ENCODE results near the gene RPS3A.
"Not testable (repeated sequence)": the region's sequence is repeated elsewhere in the genome, so short reads cannot be mapped to it uniquely, and the experiment has no call there.

The RPS3A gene

GRCh38 chr4:151099229-151099975, at the start of gene RPS3A:
TSS of gene RPS3A (plus strand) at chr4:151099628. CDS start at chr4:151099653, 25 bp downstream.
- peak; percentile 98 to 100 for DNase-seq

GRCh38 chr4:151052785-151053184, 46.6 kb upstream of the RPS3A start:
- DNase-seq = no peak

GRCh38 chr4:151055539-151055938, 43.9 kb upstream of the RPS3A start:
- DNase-seq = no peak

GRCh38 chr4:151063143-151063542, 36.3 kb upstream of the RPS3A start:
- DNase-seq = not testable (repeated sequence)

GRCh38 chr4:151067316-151067970, 32.0 kb upstream of the RPS3A start:
- no peak for DNase-seq

- no peak for DNase-seq
These were observed 25.0 kb upstream of the RPS3A start for GRCh38 chr4:151074416-151074916.

GRCh38 chr4:151077978-151078377, 21.4 kb upstream of the RPS3A start:
- DNase-seq = not testable (repeated sequence)

- DNase-seq = no peak
These were observed 12.0 kb upstream of the RPS3A start for GRCh38 chr4:151087467-151087866.

- no peak for DNase-seq
These were observed 8.4 kb upstream of the RPS3A start for GRCh38 chr4:151091047-151091446.

- no peak for DNase-seq
These were observed 6.9 kb upstream of the RPS3A start for GRCh38 chr4:151092488-151092887.

- no peak for DNase-seq
These were observed 6.2 kb upstream of the RPS3A start for GRCh38 chr4:151093203-151093602.

- DNase-seq = no peak
These were observed 5.1 kb upstream of the RPS3A start for GRCh38 chr4:151094290-151094751.

- no peak for DNase-seq
These were observed 4.3 kb upstream of the RPS3A start for GRCh38 chr4:151095142-151095541.

GRCh38 chr4:151097759-151098158, 1.7 kb upstream of the RPS3A start:
- no peak for DNase-seq

- DNase-seq = no peak
These were observed 524 bp upstream of the RPS3A start for GRCh38 chr4:151098979-151099228.

- no peak for DNase-seq
These were observed 569 bp downstream of the RPS3A start for GRCh38 chr4:151099976-151100417.

- no peak for DNase-seq
These were observed 1.1 kb downstream of the RPS3A start for GRCh38 chr4:151100531-151100930.

GRCh38 chr4:151103758-151104157, 4.3 kb downstream of the RPS3A start:
- DNase-seq = no peak

GRCh38 chr4:151104621-151105020, 5.2 kb downstream of the RPS3A start:
- DNase-seq = no peak

- no peak for DNase-seq
These were observed 6.1 kb downstream of the RPS3A start for GRCh38 chr4:151105454-151106032.

- no peak for DNase-seq
These were observed 7.6 kb downstream of the RPS3A start for GRCh38 chr4:151107063-151107462.

GRCh38 chr4:151110236-151110635, 10.8 kb downstream of the RPS3A start:
- no peak for DNase-seq

GRCh38 chr4:151114338-151114737, 14.9 kb downstream of the RPS3A start:
- DNase-seq = no peak

GRCh38 chr4:151114986-151115385, 15.6 kb downstream of the RPS3A start:
- no peak for DNase-seq

All from CD4-positive, alpha-beta T cell treated with Interleukin-1 beta for 1 hour (primary cell).